NCI-H510A treated with DMSO at 0.1 percent for 48 hours (cell line): ENCODE measurements around the gene YTHDC2.
A peak's percentile ranks its signal among the peaks of the same experiment; 100 is the strongest.

Source experiments
- DNase-seq: peaks from one replicate; lab custom pipeline; 2025; lab: John Stamatoyannopoulos, UW

YTHDC2 gene

DNA sequence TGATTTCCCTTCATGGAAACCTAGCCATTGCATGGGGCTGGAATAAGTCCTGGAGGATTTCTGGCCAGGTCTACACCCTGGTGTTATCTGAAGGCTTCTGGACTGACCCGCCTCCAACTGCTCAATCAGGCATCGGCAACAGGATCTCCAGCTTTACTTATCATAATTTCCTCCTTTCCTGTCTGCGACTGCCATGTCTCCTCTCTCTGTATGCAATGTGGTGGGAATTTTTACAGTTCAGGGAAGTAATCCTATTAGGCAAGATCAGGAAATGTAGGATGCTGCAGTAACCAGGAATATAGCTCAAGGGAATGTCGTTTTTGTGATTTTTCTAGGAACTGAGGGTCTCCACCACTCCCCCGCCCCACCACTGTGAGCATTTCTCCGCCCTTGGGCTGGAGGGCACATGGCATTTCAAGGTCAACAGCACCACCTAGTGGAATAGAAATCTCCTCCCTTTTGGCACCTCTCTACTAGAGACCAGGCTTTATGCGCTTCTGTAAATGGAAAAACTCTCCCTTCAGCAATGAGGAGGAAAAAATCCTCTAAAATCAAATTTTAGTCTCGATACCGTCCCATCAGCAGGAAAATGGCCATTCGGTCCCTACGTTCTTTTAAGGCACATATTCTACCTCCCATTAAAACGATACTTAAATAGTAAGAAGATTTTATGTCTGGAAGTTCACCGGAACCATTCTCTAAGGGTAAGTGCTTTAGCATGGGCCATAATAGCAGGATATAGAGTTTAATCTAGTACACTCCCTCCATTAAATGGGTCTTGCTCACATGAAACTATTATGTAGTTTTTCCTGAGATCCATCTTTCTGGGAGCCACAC, 93.0 kb downstream of the YTHDC2 start:
- DNase-seq: peak; percentile 27

DNA sequence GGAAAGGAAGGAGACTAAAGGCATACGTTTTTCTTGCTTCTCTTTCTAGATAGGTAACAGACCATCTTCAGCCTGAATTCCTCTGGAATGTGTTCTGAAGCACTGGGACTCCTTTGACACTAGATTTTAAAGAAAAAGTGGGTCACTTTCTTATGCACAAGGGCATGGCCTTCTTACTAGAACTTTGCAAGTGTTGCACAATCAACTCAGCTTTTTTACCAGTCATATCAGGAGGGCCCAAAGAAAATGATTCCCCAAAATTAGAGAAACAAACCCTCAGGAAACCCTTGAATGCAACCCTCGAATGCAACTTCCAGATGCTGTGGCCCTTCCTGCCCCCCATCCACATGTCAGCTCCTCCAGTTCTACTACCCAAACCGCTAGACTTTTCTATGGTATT, 93.9 kb downstream of the YTHDC2 start:
- no peak for DNase-seq

DNA sequence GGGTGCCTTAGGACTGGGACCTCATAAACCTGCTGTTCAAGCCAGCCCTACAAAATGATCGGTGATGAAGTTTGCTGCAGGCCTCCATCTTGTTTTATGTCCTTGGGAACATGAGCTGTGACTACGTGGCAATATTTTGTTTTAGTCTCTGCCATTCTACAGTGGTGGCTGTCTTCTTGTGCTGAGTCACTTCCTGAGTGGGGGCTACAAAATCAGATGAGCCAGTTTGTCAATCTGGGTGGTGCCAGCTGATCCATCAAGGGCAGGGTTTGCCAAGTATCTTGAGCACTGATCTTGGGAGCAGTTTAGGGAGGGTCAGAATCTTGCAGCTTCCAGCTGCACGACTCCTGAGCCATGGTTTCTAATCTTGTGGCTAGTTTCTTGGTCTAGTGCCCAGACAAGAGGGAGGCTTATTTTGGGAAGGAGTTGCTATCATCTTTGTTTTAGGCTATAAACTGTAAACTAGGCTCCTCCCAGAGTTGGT, 94.7 kb downstream of the YTHDC2 start:
- no peak for DNase-seq

DNA sequence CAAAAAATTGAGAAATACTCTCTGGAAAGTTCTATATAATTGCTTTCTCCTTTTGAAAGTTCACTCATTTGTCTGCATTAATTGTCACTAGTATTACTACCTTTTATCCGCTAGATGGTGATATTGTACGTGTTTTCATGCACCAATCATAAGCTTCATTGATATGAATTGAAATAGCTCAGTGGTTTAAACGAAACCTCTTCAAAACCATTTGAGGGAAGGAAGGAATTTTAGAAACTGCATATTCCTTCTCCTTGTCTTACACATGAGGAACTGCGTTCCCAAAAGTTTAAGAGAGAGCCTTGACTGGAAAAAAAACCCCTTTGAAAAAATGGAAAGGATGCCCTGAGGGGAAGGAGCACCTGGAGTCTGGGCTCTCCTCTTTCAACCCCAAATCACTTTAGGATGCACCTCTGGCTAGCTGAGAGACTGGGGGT, 98.6 kb downstream of the YTHDC2 start:
- peak; percentile 19 for DNase-seq

DNA sequence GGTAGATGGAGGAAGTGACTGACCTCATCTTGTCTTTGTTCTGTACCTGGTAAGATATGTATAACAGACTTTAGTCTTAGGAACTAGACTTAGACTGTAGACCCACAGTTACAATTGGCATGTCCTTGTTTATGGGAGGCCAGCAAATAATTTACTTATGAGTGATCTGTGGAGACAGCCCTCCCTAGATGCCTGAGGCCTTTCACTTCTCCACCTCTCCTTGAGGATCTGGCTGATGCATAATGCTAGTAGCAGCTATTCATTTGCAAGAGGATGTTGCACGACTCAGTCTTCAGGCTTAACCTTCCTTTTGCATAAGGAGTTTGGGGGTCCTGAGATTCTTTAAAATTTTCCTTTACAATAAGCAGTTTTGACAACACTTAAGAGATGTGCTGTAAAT, 100.7 kb downstream of the YTHDC2 start:
- DNase-seq: no peak

DNA sequence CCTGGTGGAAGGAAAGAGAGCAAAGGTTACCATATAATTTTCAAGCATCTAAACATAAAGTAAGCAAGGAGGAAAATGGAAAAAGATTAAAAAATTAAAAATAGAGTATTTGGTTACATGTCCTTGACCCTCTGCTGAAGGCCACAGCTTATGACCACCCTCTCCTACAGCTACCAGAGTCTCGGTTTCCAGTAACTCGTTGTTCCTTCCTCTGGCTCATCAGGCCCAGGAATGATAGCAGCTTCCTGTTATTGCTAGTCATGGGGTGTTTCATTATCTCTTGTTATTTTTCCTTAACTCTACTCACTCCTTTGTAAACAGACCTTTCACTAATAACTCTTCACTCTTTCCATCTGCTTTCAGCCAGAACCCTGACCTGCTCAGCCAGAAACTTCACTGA, 102.2 kb downstream of the YTHDC2 start:
- no peak for DNase-seq

DNA sequence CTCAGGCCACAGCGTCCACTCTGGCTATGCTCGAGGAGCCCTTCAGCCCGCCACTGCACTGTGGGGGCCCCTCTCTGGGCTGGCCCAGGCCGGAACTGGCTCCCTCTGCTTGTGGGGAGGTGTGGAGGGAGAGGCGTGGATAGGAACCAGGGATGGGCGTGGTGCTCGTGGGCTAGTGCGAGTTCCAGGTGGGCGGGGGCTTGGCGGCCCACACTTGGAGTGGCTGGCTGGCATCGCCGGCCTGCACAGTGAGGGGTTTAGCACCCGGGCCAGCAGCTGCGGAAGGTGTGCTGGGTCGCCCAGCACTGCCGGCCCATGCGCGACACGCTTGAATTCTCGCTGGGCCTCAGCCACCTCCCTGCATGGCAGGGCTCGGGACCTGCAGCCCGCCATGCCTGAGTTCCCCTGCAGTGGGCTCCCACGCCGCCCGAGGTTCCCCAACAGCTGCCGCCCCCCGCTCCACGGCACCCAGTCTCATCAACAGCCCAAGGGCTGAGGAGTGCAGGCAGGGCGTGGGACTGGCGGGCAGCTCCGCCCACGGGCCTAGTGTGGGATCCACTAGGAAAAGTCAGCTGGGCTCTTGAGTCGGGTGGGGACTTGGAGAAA, 103.8 kb downstream of the YTHDC2 start:
- no peak for DNase-seq

DNA sequence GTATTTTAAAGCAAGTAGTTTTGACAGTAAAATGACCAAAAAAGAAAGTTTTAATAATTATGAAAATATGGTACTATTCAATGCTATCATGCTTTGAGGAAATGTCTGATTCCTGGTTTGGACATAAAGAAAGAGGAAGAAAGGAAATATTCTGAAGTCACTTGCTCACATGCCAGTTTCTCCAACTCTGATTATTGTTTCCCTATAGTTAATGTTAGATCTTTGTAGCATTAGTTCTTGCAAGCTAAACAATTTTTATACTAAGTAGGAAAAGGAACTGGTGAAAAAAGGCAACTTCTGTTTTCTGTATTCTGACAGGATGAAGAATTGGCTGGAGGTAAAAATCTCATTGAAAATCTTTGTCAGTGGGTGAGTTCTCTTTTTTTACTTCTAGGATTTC, 119.5 kb downstream of the YTHDC2 start:
- no peak for DNase-seq

DNA sequence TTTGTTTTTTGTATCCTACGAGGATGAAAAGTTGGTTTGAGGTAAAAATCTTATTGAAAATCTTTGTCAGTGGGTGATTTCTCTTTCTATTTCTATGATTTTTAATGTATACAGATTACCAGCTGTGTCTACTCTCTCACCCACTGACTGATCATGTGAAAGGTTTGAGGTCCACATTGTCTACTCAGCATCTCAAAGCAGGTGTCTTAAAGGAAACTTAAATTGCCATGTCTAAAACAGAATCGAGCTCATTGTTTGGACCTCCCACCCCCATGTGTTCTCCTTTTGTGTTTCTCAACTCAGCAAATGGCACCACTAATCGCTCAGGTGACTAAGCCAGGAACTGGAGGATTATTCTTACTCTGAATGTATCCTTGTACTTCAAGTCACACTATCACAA, 121.5 kb downstream of the YTHDC2 start:
- no peak for DNase-seq

DNA sequence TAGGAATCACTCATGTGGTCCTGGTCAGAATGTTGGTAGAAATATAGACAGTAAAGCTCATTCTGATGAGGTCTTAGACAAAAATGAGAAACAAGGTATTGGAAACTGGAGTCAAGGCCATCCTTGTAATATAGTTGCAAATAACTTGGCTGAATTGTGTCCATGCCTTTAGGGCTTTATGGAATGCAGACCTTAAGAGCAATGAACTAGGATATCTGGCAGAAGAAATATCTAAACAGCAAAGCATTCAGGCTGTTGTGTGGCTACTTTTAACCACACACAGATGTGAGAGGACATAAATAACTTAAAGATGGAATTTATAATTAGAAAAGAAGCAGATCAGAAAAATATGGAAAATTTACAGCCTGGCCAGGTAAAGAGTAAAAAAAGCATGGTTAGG, 128.2 kb downstream of the YTHDC2 start:
- DNase-seq: no peak
